GM12878 (cell line): ENCODE measurements around the gene BORCS6. TPM values are rescaled to one million over a fixed set of nuclear protein-coding genes. Genes with fewer than 3 reads are reported as not detected.

Experiments
- ATAC-seq: fragments of 200-7000 bp; cut with Tn5 transposase; 3 replicates; pipeline ENCODE4 v1.9.1; 2020; ENCODE audit warnings: mild to moderate bottlenecking, moderate library complexity
- BruUV-seq: library from RNA; stranded (reverse); fragments of 400-500 nt; replicated peaks from 2 replicates; lab custom pipeline; 2021; lab: Mats Ljungman, UMichigan
- CTCF ChIA-PET: fragments of 300-600 bp; sonication (Branson Sonifier 250); formaldehyde crosslinking; extraction: SDS; loops from one replicate; lab custom pipeline; 2021; ENCODE audit warnings: inconsistent platforms; lab: Yijun Ruan, JAX
- POLR2A ChIA-PET: fragments of 350-600 bp; formaldehyde crosslinking; extraction: SDS; loops from one replicate; lab custom pipeline; 2021; ENCODE audit warnings: inconsistent platforms; lab: Charles Lee
- RAD21 ChIA-PET: fragments of 300-600 bp; sonication (Branson Sonifier 250); formaldehyde crosslinking; loops from one replicate; lab custom pipeline; 2023; ENCODE audit warnings: antibody characterized with exemption; ENCODE audit not compliant: unreplicated experiment; lab: Charles Lee
- SMC1A ChIA-PET: fragments of 300-600 bp; sonication (Branson Sonifier 250); formaldehyde crosslinking; loops from one replicate; lab custom pipeline; 2023; ENCODE audit not compliant: unreplicated experiment, uncharacterized antibody; lab: Charles Lee
- DNase-seq: peaks from one replicate; pipeline ENCODE4 v3.0.0-alpha.2; 2011; ENCODE audit warnings: low read depth, low spot score
- FAIRE-seq: peaks from 3 replicates; lab custom pipeline; 2011; peaks lifted over from hg19 to GRCh38; lab: Jason Lieb, UNC
- H2AFZ ChIP-seq: 2 replicates; pipeline ENCODE4 v1.6.0; 2011; ENCODE audit warnings: low read depth, low read length, control low read depth; ENCODE audit not compliant: control insufficient read depth
- H3K27ac ChIP-seq: 2 replicates; pipeline ENCODE4 v1.5.1; 2011; ENCODE audit warnings: control low read depth; ENCODE audit not compliant: control insufficient read depth, insufficient read depth
- H3K27me3 ChIP-seq, 2 experiments: replicated peaks in 1 of 2; 2 replicates each; pipeline versions ENCODE4 v1.6.0 to v1.6.1; 2011; ENCODE audit warnings: low read length in 1 of 2; ENCODE audit not compliant: control insufficient read depth in 2 of 2, insufficient read depth in 2 of 2
- H3K36me3 ChIP-seq, 2 experiments: 2 replicates each; pipeline ENCODE4 v1.5.1; 2011; ENCODE audit warnings: low read length in 1 of 2; ENCODE audit not compliant: control insufficient read depth in 2 of 2, insufficient read depth in 2 of 2
- H3K4me1 ChIP-seq: 2 replicates; pipeline ENCODE4 v1.6.1; 2011; ENCODE audit warnings: mild to moderate bottlenecking, low read length, moderate library complexity, mixed read lengths; ENCODE audit not compliant: control insufficient read depth, insufficient read depth
- H3K4me2 ChIP-seq: 2 replicates; pipeline ENCODE4 v1.6.0; 2011; ENCODE audit warnings: control low read depth; ENCODE audit not compliant: control insufficient read depth, insufficient read depth
- H3K4me3 ChIP-seq: fragments of 200-600 bp; sonication (generic); 2 replicates; pipeline ENCODE4 v1.5.1; 2016
- H3K79me2 ChIP-seq: 2 replicates; pipeline ENCODE4 v1.6.0; 2011; ENCODE audit warnings: low read length; ENCODE audit not compliant: control insufficient read depth, insufficient read depth
- H3K9ac ChIP-seq: 2 replicates; pipeline ENCODE4 v1.8.0; 2011; ENCODE audit warnings: low read length, control low read depth, mixed read lengths; ENCODE audit not compliant: control insufficient read depth, insufficient read depth
- H3K9me3 ChIP-seq: replicated peaks from 3 replicates; pipeline ENCODE4 v1.5.1; 2011; ENCODE audit warnings: mild to moderate bottlenecking, low read length; ENCODE audit not compliant: control insufficient read depth, insufficient read depth
- H4K20me1 ChIP-seq: 2 replicates; pipeline ENCODE4 v1.6.0; 2011; ENCODE audit not compliant: control insufficient read depth, insufficient read depth
- BHLHE40 ChIP-seq, 2 experiments: fragments of 450-650 bp in 1 of 2; IDR thresholded peaks; 2 replicates each; pipeline ENCODE4 v1.6.1; 2011 to 2017; ENCODE audit warnings: low read depth in 2 of 2, borderline replicate concordance in 1 of 2, improper control_type of control experiment in 1 of 2, low read length in 1 of 2, mild to moderate bottlenecking in 1 of 2
- DPF2 ChIP-seq: fragments of 450-650 bp; IDR thresholded peaks from 2 replicates; pipeline ENCODE4 v1.6.1; 2017; ENCODE audit warnings: mild to moderate bottlenecking
- GATAD2B ChIP-seq: fragments of 450-650 bp; conservative IDR thresholded peaks from 2 replicates; pipeline ENCODE4 v1.6.1; 2017; ENCODE audit warnings: low read depth, mild to moderate bottlenecking, moderate library complexity
- IKZF1 ChIP-seq: fragments of 450-650 bp; conservative IDR thresholded peaks from 2 replicates; pipeline ENCODE4 v1.6.1; 2017; ENCODE audit warnings: antibody characterized with exemption, mild to moderate bottlenecking
- IKZF2 ChIP-seq, 2 experiments: fragments of 450-650 bp; IDR thresholded peaks; 2 replicates each; pipeline ENCODE4 v1.6.1; 2017; ENCODE audit warnings: mild to moderate bottlenecking in 2 of 2, moderate library complexity in 2 of 2
- MTA2 ChIP-seq: fragments of 450-650 bp; IDR thresholded peaks from 2 replicates; pipeline ENCODE4 v1.6.1; 2016; ENCODE audit warnings: low read depth, mild to moderate bottlenecking, moderate library complexity
- MTA3 ChIP-seq: IDR thresholded peaks from 2 replicates; pipeline ENCODE4 v1.6.1; 2012; ENCODE audit warnings: low read length, inconsistent platforms, borderline replicate concordance
- TAF1 ChIP-seq: IDR thresholded peaks from 2 replicates; pipeline ENCODE4 v1.6.1; 2011; ENCODE audit warnings: mild to moderate bottlenecking, low read depth, low read length, borderline replicate concordance
- WGBS: methylation state at CpG from one replicate; pipeline ENCODE4 v1.1.6; 2016; ENCODE audit warnings: low lambda C conversion rate; ENCODE audit not compliant: insufficient replicate concordance, insufficient coverage; ENCODE audit errors: missing lambda C conversion rate; 5-methylcytosine and 5-hydroxymethylcytosine counted together
- in situ Hi-C: fragments of 300-500 bp; cut with MboI; formaldehyde crosslinking; loops from 9 replicates; pipeline ENCODE4 v1.14.3; 2018; ENCODE audit warnings: mixed read lengths
- intact Hi-C: fragments of 100-400 bp; cut with micrococcal nuclease; formaldehyde crosslinking; loops from one replicate; pipeline ENCODE4 v1.14.2; 2022; ENCODE audit not compliant: unreplicated experiment
- polyA plus RNA-seq, 11 experiments: library from polyadenylated mRNA; depleted of rRNA in 4 of 11; unstranded in 6 of 11; stranded (reverse) in 5 of 11; fragments of >200 nt; fragmentation: Nextera tagmentation in 4 of 11; fragmentation: Illumina TruSeq in 1 of 11; extraction: Ambion mirVana in 4 of 11; extraction: Trizol in 1 of 11; gene quantifications; 1 replicate in 1 of 11; 2 replicates in 10 of 11; pipeline versions ENCODE4 v1.2.1 to v1.2.3, GENCODE V29; 2011 to 2016; ENCODE audit warnings: inconsistent platforms in 2 of 11, missing spikeins in 2 of 11, low read depth in 1 of 11
- total RNA-seq, 4 experiments: library from RNA; depleted of rRNA in 3 of 4; stranded (reverse); fragments of >200 nt in 3 of 4; fragmentation: Illumina TruSeq in 1 of 4; extraction: Trizol in 1 of 4; gene quantifications; 2 replicates each; pipeline versions ENCODE4 v1.2.1 to v1.2.3, GENCODE V29; 2013 to 2021

The BORCS6 gene
- total and polyA plus RNA-seq, 10 of the 15 experiments (the other 5 are each of a cell fraction or from before 2014, with no cell fraction given), result 0.37 to 14.1 (median 6.7) TPM

GRCh38 chr17:8163978-8164814, 25.8 kb downstream of the BORCS6 start:
- ATAC-seq (peak; percentile 5; the same call in 1 of the 3 replicates), FAIRE-seq (no peak), DNase-seq (no peak)
- in situ Hi-C loops, result no loop called here
- WGBS, result 61% methylated on average over 12 of the region's 13 CpGs
- Histone ChIP-seq H3K36me3 (peaks cover 0 to 5% of the 10 kb centered on the region in 2 experiments; a peak in 1 of 4 replicates), H4K20me1 (no peaks in the 10 kb centered on the region), H3K27me3 (no peaks in the 10 kb centered on the region), H3K27ac (no peak overlapping the region), H3K4me1 (peaks cover 29% of the 10 kb centered on the region), H2AFZ (peak overlapping the region; percentile 62), H3K4me2 (peak overlapping the region; percentile 4), H3K9ac (no peak overlapping the region; the same call in 1 of the 2 replicates), H3K79me2 (peaks cover 24% of the 10 kb centered on the region), H3K9me3 (no peaks in the 10 kb centered on the region), H3K4me3 (no peak overlapping the region)
- no TSS peak for BruUV-seq
- ChIA-PET CTCF (interaction anchor here (0.6 to 0.7 kb wide), 3 partner anchors 9 to 1998 kb away, joined by 3 to 7 read pairs (median 3); no protein-coding TSS in a partner anchor), SMC1A (interaction anchor here (0.6 to 1.2 kb wide), 4 partner anchors 9 to 93 kb away, joined by 3 to 7 read pairs (median 4); no protein-coding TSS in a partner anchor), RAD21 (interaction anchor here (1.1 to 1.7 kb wide), 3 partner anchors 9 to 131 kb away, joined by 3 to 9 read pairs (median 3); partner anchors contain the start of gene SLC25A35), POLR2A (interaction anchor here (1.0 to 1.3 kb wide), 3 partner anchors 9 to 57 kb away, joined by 3 to 11 read pairs (median 4); no protein-coding TSS in a partner anchor)
- intact Hi-C loops, result loop anchor here (5.0 kb wide), 1 partner anchor 102 kb away; no protein-coding TSS in a partner anchor
- 0 out of 2 replicates have a peak, but pooled peaks have one; percentile 32 for TF ChIP-seq MTA2
- peak in 1 of 2 experiments; percentile 5; a peak in 1 of 4 replicates for TF ChIP-seq BHLHE40 (IDR thresholded peaks at IDR 0.05; ENCODE audit: borderline replicate concordance in 1 of 2, low read depth in 2 of 2, low read length in 1 of 2)
- 0 out of 2 replicates have a peak, but pooled peaks have one; percentile 7 for TF ChIP-seq TAF1
- peak; percentile 59 for TF ChIP-seq IKZF1
- TF ChIP-seq IKZF2 (IDR thresholded peaks at IDR 0.05), result peak in 1 of 2 experiments; percentile 58; a peak in 1 of 4 replicates
- 0 out of 2 replicates have a peak, but pooled peaks have one; percentile 41 for TF ChIP-seq DPF2
- TF ChIP-seq GATAD2B, result no peak
- TF ChIP-seq MTA3, result no peak
